Fibroblast of gingiva (primary cell): ENCODE measurements around the gene GJA9.
"Not testable (repeated sequence)": the region's sequence is repeated elsewhere in the genome, so short reads cannot be mapped to it uniquely, and the experiment has no call there.

Experiments
- DNase-seq: peaks from one replicate; pipeline ENCODE4 v3.0.0-alpha.2; 2011; ENCODE audit warnings: low read depth

Gene GJA9

GRCh38 chr1:38881487-38881886 lies at the start of gene GJA9:
Gene GJA9, minus strand, starts transcription at chr1:38881587. Its CDS starts 5,489 bp downstream, at chr1:38876098.
- DNase-seq = no peak

GRCh38 chr1:38929476-38929875 lies 48.1 kb upstream of the GJA9 start:
- peak; percentile 18 for DNase-seq

- DNase-seq = no peak
These were observed 47.7 kb upstream of the GJA9 start for GRCh38 chr1:38929054-38929453.

- DNase-seq = no peak
These were observed 44.7 kb upstream of the GJA9 start for GRCh38 chr1:38926091-38926490.

- DNase-seq = no peak
These were observed 44.0 kb upstream of the GJA9 start for GRCh38 chr1:38925391-38925790.

- DNase-seq = no peak
These were observed 42.2 kb upstream of the GJA9 start for GRCh38 chr1:38923607-38924006.

GRCh38 chr1:38919130-38919529 lies 37.7 kb upstream of the GJA9 start:
- no peak for DNase-seq

- DNase-seq = no peak
These were observed 37.2 kb upstream of the GJA9 start for GRCh38 chr1:38918568-38918967.

GRCh38 chr1:38917772-38918171 lies 36.4 kb upstream of the GJA9 start:
- DNase-seq = no peak

- DNase-seq = no peak
These were observed 36.0 kb upstream of the GJA9 start for GRCh38 chr1:38917337-38917736.

GRCh38 chr1:38915352-38915948 lies 34.1 kb upstream of the GJA9 start:
- no peak for DNase-seq

- DNase-seq = not testable (repeated sequence)
These were observed 33.5 kb upstream of the GJA9 start for GRCh38 chr1:38914908-38915307.

GRCh38 chr1:38908821-38909220 lies 27.4 kb upstream of the GJA9 start:
- no peak for DNase-seq

GRCh38 chr1:38905985-38906384 lies 24.6 kb upstream of the GJA9 start:
- DNase-seq = no peak

GRCh38 chr1:38899560-38899959 lies 18.2 kb upstream of the GJA9 start:
- DNase-seq = no peak

- no peak for DNase-seq
These were observed 17.4 kb upstream of the GJA9 start for GRCh38 chr1:38898653-38899230.

GRCh38 chr1:38896169-38896568 lies 14.8 kb upstream of the GJA9 start:
- DNase-seq = no peak

GRCh38 chr1:38892976-38893375 lies 11.6 kb upstream of the GJA9 start:
- DNase-seq = no peak

GRCh38 chr1:38891753-38892152 lies 10.4 kb upstream of the GJA9 start:
- DNase-seq = no peak

GRCh38 chr1:38889589-38889988 lies 8.2 kb upstream of the GJA9 start:
- no peak for DNase-seq

GRCh38 chr1:38888423-38889333 lies 7.3 kb upstream of the GJA9 start:
- DNase-seq = no peak

GRCh38 chr1:38885092-38885491 lies 3.7 kb upstream of the GJA9 start:
- DNase-seq = no peak

GRCh38 chr1:38875811-38876210 lies 5.6 kb downstream of the GJA9 start:
- no peak for DNase-seq
